A673 (cell line): ENCODE data around the gene ZZZ3.

ENCODE experiments used
- CTCF ChIP-seq: fragments of 300-800, 200-600 bp; sonication (generic); conservative IDR thresholded peaks from 2 replicates; pipeline ENCODE4 v1.5.1; 2017; ENCODE audit warnings: low read depth, mild to moderate bottlenecking, antibody characterized with exemption, low read length, moderate library complexity, mixed read lengths
- EZH2 ChIP-seq: fragments of 200-600 bp; sonication (generic); IDR thresholded peaks from 2 replicates; pipeline ENCODE4 v1.6.1; 2017; ENCODE audit warnings: borderline replicate concordance, low read depth, mild to moderate bottlenecking, mixed read lengths, antibody characterized with exemption, low read length; ENCODE audit not compliant: poor library complexity, severe bottlenecking

- TF ChIP-seq CTCF: no peak
- TF ChIP-seq EZH2: no peak
Observed at GRCh38 chr1:77697441-77697840, 15.0 kb upstream of the ZZZ3 start.
